DMS 273 (cell line): Measurements from ENCODE around the gene HCFC1R1.
"Not testable (repeated sequence)": the region's sequence is repeated elsewhere in the genome, so short reads cannot be mapped to it uniquely, and the experiment has no call there.

Experiments
- DNase-seq: peaks from one replicate; lab custom pipeline; 2025; ENCODE audit not compliant: unreplicated experiment; lab: John Stamatoyannopoulos, UW

Gene HCFC1R1, protein sequence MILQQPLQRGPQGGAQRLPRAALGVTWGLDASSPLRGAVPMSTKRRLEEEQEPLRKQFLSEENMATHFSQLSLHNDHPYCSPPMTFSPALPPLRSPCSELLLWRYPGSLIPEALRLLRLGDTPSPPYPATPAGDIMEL

DNA sequence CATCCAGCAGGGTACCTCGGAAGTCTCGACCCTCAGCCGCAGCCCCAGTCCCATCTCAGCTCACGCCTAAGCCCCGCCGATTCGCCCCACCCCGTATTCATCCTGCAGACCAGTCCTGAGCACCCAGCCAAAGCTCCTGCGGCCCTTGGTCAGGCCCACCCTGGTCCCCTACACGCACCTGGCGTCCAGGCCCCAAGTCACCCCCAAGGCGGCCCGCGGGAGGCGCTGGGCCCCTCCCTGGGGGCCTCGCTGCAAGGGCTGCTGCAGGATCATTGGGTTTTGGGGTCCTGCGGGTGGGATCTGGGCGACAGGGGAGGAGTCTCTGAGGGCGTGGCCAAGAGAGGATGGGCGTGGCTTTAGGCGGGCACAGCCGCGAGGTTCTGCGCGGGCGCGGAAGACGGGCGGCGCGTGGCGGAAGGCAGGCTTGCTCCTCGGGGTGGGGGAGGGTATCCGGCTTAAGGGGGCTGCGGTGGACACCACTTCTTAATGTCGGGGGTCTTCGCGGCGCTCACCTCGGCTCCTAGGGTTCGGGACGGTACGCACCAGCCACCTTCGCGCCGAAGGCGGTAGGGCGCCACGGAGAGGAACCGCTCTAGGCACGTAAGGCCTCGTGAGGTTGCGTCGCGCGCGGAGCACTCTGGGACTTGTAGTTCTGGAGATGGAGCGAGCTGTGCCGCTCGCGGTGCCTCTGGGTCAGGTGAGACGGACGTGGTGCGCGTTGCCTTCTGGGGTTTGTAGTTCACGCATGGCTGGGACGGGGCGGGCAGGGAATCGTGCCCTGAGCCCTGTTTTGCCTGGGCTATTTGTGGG, at the start of gene HCFC1R1, which contains the start of gene THOC6:
TSS of gene HCFC1R1 (minus strand) at position 274 of the 810 bp plus-strand sequence. CDS start at position 273, 1 bp downstream.
TSS of gene THOC6 (plus strand) at position 367 of the 810 bp plus-strand sequence. CDS start at position 659, 292 bp downstream.
- peak; percentile 99 for DNase-seq

DNA sequence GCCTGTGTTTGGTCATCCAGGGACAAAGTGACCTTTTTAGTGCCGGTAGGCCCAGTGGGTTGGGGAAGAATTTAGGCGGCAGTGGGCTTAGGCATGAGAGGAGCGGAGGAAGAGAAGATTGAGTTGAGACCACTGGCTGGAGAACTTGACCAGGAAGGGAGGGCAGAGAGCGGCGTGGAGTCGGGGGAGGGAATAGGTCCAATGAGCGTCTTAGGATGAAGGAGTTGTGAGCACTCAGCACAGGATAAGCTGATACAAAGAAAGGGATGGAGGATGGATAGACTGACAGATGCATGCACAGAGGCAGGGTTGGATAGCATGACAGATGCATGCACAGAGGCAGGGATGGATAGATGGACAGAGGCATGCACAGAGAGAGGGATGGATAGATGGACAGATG, 49.7 kb upstream of the HCFC1R1 start:
- DNase-seq, result no peak

DNA sequence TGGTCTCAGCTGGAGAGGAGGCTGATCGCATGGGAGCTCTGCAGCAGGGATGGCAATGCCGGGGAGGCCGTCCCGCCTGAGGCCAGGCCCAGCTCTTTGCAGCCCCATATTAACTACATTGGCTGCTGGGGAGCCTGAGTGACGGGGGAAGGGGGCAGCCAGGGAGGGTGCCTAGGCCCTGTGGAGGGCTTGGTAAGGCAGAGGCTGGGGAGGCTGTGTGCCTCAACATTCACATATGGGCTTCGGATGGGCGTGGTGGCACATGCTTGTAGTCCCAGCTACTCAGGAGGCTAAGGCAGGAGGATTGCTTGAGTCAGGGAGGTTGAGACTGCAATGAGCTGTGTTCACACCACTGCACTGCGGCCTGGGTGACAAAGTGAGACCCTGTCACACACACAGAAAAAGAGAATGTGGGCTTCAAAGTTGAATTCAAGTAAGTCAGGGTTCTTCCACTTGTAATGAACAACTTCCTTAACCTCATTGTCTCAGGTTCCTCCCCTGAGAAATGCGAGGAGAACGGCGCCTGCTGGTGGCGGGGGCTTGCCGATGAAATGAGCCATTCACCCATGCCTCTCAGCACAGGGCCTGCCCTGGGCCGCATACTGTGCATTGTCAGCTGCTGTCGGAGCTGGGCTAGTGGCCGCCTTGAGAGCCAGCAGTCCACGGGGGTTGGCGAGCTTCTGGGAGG, 49.0 kb upstream of the HCFC1R1 start:
- DNase-seq, result not testable (repeated sequence)

DNA sequence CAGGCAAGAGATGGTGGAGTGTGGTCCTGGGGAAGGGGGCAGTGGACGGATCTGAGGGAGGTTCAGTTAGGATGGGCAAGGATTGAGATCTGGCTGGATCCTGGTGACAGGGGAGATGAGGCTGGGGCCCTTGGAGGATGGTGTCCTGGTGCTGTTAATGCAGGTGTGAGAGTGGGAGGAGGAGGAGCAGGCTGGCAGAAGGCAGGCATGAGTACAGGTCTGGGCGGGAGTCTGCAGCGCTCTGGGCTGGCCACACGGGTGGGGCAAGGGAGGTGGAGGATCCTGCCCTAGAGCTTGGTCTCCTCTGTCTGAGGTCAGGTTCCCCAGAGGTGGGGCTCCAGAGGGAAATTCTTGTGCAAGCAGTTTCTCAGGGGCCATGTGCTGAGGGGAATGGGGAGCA, 48.4 kb upstream of the HCFC1R1 start:
- DNase-seq, result not testable (repeated sequence)

DNA sequence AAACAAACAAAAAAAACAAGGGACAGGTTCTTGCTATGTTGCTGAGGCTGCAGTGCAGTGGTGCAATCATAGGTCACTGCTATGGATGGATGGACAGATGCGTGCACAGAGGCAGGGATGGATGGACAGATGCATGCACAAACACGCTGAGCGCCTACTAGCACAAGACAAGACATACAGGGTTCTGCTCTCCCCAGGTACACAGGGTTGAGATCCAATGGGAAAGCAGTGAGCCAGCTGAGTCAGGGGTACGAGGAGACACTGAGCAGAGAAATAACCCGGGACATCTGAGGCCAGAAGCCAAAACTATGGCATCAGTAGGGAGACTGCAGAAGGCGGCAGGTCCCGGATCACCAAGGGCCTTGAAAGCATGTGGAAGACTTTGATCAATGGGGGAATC, 47.9 kb upstream of the HCFC1R1 start:
- DNase-seq, result no peak

DNA sequence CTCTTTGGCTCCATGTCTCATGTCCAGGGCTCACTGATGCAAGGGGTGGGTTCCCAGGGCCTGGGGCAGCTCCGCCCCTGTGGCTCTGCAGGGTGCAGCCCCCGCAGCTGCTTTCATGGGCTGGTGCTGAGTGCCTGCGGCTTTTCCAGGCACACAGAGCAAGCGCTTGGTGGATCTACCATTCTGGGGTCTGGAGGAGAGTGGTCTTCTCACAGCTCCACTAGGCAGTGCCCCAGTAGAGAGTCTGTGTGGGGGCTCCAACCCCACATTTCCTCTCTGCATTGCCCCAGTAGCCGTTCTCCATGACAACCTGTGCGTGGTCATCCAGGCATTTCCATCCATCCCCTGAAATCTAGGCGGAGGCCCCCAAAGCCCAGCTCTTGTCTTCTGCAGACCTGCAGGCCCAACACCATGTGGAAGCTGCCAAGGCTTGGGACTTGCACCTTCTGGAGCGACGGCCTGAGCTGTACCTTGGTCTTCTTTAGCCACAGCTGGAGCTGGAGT, 46.9 kb upstream of the HCFC1R1 start:
- DNase-seq, result no peak

DNA sequence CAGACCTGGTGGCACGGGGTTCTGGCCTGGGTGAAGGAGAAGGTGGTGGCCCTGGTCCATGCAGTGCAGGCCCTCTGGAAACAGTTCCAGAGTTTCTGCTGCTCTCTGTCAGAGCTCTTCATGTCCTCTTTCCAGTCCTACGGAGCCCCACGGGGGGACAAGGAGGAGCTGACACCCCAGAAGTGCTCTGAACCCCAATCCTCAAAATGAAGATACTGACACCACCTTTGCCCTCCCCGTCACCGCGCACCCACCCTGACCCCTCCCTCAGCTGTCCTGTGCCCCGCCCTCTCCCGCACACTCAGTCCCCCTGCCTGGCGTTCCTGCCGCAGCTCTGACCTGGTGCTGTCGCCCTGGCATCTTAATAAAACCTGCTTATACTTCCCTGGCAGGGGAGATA, 45.4 kb upstream of the HCFC1R1 start:
- not testable (repeated sequence) for DNase-seq

DNA sequence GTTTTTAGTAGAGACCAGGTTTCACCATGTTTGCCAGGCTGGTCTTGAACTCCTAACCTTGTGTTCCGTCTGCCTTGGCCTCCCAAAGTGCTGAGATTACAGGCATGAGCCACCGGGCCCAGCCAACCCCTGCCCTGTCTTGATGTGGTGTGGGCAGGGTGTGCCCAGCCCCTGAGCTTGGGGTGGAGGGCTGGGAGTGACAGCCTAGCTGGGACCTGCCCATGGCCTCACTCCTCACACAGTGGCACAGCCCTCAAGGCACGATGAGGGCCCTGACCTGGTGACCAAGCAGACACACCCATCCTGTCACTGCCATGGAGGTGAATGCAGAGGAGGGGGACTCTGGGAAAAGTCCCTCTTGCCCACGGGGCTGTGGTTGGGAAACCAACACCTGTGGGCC, 44.7 kb upstream of the HCFC1R1 start:
- no peak for DNase-seq

DNA sequence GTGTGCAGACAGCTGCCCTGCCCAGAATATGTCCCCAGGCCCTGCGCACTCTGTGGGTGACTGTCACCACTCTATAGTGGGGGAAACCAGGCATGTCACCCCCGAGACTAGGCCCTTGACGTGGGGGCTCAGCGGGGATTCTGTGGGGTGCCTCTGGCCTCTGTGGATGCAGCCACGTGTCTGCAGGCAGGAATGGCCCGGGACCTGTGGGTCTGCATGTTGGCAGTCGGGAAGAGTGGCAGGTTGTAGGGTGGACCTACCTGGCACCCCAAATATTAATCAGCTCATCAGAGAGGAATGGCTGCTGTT, 42.7 kb upstream of the HCFC1R1 start:
- DNase-seq, result no peak

DNA sequence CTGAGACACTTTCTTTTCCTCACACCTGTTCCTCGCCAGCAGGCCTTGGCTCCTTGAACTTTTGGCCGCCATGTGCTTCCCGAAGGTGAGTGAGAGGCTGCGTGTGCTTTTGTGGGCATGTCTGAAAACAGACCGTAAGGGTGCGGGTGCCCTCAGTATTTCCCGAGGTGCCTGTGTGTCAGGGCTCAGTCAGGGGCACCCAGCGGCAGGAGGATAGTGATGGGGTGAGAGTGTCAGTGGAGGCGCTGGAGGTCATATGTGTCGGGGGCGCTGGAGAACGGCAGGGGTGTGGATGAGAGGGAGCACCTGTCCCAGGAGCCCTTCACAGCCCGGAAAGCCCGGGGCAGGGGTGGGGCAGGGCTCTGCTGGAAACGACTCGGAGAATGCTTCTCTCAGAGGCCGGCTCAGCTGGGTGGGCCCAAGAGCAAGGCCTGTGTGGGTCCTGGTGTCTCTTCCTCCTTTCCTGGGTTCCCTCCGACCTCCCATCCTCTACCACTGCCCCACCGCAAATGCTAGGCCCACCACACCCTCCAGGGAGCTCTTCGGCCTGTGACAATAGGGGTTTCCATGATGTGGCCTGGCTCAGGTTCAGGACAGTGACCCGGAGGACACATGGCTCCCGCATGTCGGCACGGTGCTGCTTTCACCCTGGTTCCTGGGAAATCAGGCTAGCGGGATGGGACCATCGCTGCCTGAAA, 42.1 kb upstream of the HCFC1R1 start:
- DNase-seq, result no peak

DNA sequence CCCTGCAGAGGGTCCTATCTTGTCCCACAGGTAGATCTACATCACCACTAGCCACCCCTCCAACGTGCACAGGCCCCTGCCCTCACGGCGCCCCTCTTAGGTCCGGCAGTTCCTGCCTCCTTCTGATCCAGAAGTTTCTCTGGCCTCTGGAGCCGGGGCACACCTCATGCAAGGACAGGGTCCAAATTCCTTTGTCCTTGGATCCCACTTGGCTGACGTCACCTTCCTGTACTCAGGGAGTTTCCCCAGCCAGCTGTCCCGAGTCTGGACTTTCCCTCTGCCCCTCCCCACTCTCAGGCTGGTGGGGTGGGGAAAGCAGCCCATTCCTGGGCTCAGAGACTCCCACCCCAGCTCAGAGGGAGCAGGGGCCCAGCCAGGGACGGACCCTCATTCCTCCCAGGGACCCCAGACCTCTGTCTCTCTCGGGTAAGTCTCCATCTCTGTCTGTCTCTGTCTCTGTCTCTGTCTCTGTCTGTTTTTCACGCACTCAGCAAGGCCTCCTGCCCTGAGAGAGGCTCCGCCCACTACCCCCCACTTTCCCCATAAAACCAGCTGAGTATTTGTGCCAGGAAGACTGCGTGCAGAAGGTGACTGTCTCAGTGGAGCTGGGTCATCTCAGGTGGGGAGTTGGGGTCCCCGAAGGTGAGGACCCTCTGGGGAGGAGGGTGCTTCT, 41.5 kb upstream of the HCFC1R1 start, which contains the start of gene IL32:
TSS of gene IL32 (plus strand) at position 572 of the 673 bp plus-strand sequence. CDS start 172 bp downstream, outside the sequence.
- peak; percentile 62 for DNase-seq

DNA sequence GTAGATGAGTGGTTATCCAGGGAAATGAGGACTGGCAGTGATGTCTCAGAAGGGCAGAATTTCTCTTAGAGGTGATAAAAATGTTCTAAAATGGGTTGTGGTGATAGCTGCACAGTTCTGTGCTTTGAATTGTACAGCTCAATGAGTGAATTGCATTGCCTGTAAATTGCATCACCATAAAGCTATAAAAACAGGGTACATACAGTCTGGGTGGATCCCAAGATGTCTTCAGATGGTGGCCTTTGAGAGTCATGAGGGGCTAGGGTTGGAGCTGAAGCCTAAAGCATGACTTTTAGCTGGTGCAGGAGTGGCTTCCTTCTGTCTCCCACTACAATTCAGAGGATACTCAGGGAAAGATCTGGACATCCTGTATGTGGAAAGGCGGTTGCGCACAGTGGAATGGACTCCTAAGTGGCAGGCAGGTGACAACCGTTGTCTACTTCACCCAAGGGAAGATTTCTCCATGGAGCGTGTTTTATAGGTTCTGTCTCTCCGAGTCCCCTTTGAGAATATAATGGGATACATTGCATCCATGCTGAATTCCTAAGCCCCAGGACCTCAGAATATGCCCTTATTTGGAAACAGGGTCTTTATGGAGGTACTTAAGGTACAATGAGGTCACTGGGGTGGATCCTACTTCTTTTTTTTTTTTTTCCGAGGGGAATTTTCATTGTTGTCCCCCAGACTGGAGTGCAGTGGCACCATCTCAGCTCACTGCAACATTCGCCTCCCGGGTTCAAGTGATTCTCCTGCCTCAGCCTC, 40.1 kb upstream of the HCFC1R1 start:
- no peak for DNase-seq

DNA sequence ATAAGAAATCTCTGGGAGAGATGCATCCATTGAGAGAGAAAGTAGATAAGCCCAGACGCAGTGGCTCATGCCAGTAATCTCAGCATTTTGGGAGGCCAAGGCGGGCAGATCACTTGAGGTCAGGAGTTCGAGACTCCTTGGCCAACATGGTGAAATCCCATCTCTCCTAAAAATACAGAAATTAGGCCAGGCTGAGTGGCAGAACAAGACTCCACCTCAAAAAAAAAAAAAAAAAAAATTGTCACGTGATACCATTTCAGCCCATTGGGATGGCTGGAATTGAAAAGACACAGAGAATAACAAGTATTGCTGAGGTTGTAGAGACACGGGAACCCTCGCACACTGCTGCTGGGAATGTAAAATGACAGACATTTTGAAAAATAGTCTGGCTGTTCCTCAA, 38.8 kb upstream of the HCFC1R1 start:
- DNase-seq, result no peak

DNA sequence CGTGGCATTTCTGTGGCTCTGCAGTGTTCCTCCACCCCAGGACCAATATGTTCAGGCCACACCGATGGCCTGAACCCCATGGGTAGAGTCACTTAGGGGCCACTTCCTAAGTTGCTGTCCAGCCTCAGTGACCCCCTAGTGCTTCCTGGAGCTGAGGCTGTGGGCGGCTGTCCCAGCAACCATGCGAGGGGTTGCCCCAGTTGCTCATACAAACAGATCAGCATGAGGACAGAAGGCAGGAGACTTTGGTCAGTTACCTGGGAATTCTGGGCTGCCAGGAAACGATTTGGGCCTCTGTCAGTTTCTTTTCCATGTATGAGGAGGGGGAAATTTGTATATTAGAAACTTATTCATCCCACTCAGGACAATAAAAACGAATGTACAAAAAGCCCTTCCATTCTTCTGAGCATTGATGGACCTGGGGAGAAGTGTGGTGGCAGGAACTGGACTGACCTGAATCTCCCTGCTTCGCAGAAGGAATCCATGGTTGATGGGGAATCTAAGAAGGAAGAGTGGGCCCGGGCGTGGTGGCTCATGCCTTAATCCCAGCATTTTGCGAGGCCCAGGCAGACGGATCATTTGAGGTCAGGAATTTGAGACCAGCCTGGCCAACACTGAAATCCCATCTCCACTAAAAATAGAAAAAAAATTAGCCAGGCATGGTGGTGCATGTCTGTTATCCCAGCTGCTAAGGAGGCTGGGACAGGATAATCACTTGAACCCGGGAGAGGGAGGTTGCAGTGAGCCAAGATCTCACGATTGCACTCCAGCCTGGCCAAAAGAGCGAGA, 36.8 kb upstream of the HCFC1R1 start:
- peak; percentile 45 for DNase-seq

DNA sequence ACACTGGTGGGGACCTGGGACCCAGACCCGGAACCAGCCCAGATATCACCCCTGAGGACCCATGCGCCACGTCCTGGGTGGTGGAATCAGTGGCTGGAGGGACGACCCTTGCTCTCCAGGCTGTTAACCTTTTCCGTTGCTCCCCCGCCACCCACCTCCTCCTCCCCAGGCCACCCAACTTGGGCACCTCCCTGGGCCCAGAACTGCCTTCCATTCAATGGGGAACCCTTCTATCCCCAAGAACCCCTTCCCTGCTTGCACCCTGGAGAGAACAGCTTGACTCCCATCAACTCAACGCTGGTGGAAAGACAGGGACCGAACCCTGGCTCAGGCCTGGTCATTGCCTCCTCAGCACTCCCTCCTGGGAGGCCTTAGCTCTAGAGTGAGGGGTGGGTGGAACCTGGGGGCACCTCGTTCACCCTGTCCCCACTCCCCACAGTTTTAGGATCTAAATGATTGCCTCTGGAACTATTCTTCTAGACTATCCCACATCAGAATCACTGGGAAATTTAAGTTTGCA, 36.0 kb upstream of the HCFC1R1 start:
- DNase-seq, result no peak

DNA sequence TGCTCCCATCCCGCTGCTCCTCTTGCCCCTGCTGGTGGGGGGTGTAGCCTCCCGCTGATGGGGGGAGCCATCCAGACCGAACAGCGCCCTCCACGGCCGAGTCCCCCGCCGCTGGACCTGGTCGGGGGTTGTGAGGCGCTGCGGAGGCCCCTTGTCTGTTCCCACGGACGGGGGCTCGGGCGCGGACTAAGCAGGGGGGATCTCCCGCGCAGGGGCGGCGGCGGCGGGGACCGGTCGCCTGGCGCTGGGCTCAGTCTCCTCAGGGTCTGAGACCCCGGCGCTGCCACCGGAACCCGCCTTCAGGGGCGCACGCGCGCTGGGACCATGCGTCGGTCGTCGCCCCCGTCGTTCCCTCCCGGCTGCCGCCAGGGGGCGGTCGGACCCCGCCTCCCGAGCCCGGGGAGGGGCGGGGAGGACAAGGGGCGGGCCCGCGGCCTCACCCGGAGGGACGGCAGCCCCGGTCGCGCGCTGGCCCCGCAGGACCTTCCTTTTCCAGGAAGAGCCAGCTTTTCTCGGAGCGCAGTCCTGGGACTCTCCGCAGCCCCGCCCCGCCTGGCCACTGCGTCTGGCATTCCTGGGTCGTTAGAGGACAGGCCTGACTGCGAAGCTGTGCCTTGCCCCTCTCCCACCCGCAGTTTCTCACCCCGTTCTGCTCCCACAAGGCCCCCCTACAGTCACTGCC, 35.4 kb upstream of the HCFC1R1 start:
- DNase-seq, result peak; percentile 95

DNA sequence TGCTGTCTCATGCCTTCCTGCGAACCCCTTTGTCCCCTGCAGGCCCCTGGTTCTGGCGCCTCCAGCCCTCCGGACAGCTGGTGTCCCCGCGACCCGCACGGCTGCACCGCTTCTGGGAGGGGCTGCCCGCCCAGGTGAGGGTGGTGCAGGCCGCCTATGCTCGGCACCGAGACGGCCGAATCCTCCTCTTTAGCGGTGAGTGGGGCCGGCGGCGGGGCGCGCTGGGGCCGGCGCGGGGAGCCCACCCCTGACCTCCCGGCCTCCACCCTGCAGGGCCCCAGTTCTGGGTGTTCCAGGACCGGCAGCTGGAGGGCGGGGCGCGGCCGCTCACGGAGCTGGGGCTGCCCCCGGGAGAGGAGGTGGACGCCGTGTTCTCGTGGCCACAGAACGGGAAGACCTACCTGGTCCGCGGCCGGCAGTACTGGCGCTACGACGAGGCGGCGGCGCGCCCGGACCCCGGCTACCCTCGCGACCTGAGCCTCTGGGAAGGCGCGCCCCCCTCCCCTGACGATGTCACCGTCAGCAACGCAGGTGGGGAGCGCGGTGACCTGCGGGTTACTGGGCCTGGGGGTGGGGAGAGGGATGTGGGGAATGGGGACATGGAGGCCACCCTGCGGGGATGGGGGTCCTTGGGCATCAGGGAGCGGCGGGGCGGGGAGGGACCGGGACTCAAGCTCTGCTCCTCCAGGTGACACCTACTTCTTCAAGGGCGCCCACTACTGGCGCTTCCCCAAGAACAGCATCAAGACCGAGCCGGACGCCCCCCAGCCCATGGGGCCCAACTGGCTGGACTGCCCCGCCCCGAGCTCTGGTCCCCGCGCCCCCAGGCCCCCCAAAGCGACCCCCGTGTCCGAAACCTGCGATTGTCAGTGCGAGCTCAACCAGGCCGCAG, 34.6 kb upstream of the HCFC1R1 start:
- DNase-seq, result peak; percentile 64
